Cardiac fibroblast (primary cell): ENCODE measurements around the gene SYPL2.

Source experiments
- DNase-seq, 2 donors: peaks; one replicate each; pipeline versions ENCODE4 v3.0.0 to v3.0.0-alpha.2; 2010; ENCODE audit warnings: low read depth in 2 of 2
- H3K4me3 ChIP-seq, 2 donors: replicated peaks in 1 of 2; 1 replicate in 1 of 2; 2 replicates in 1 of 2; pipeline ENCODE4 v1.5.1; 2011; ENCODE audit warnings: low read depth in 2 of 2, low read length in 2 of 2, mild to moderate bottlenecking in 2 of 2, moderate library complexity in 1 of 2
- TF ChIP-seq, protein P1 (sequence below): IDR thresholded peaks from one replicate; pipeline ENCODE4 v1.5.1; 2011; ENCODE audit warnings: low read depth, mild to moderate bottlenecking, low read length, inconsistent platforms

Gene SYPL2

DNA sequence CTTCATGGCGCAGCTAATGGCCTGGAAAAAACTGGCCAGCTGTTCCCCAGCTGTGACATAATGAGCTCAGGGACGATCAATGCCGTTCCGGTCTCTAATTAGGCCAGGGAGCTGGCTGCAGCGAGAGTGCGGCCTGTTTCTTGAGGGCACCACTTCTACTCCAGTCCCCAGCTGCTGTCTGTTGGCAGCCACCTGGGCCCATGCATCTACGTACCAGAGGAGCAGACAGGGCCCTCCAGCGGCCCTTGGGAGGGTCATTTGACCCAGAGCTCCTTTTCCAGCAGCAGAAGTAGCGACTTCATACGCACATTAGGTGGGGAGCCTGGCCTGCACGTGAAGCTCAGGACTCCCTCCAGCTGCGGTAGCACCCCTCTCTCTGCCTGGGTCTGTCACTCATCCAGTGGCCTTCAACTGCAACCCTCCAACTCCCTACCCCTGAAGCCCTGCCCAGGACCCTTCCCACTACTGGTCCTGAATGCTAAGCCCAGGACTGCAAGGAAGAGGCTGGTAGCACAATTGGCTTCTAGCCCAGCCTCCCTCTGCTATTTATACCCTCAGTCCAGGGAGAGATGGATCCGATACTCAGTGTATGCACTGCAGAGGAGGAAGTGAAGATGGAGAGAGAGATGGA, 64.2 kb downstream of the SYPL2 start:
- DNase-seq = no peak
- TF ChIP-seq, protein P1, sequence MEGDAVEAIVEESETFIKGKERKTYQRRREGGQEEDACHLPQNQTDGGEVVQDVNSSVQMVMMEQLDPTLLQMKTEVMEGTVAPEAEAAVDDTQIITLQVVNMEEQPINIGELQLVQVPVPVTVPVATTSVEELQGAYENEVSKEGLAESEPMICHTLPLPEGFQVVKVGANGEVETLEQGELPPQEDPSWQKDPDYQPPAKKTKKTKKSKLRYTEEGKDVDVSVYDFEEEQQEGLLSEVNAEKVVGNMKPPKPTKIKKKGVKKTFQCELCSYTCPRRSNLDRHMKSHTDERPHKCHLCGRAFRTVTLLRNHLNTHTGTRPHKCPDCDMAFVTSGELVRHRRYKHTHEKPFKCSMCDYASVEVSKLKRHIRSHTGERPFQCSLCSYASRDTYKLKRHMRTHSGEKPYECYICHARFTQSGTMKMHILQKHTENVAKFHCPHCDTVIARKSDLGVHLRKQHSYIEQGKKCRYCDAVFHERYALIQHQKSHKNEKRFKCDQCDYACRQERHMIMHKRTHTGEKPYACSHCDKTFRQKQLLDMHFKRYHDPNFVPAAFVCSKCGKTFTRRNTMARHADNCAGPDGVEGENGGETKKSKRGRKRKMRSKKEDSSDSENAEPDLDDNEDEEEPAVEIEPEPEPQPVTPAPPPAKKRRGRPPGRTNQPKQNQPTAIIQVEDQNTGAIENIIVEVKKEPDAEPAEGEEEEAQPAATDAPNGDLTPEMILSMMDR = no peak
- H3K4me3 ChIP-seq = no peak overlapping the region

DNA sequence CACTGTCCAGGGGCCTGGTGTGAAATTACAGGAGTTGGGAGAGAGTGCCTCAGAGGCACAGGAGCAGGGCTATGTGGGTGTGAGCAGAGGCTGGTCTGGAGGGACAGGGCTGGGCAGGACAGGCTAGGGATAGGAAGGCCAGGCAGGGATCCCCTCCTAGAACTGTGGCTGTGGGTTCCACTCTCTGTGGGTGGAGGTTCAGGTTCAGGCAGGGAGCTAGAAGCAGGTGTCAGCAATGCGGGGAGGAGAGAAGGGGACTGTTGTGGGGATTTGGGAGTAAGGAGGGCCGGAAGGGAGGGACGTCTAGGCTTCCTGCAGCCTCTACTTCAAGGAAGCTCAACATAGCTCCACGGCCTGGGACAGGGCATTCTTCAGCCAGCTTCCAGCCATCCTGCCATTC, 65.0 kb downstream of the SYPL2 start:
- DNase-seq = no peak
- TF ChIP-seq, protein P1 = no peak
- no peak overlapping the region for H3K4me3 ChIP-seq
